GM18508 (cell line): ENCODE results near the gene RPP25.
"Not testable (repeated sequence)": the region's sequence is repeated elsewhere in the genome, so short reads cannot be mapped to it uniquely, and the experiment has no call there.

Experiments used
- ATAC-seq: cut with Tn5 transposase; IDR thresholded peaks from one replicate; pipeline ENCODE4 v1.9.1; 2021; ENCODE audit warnings: moderate number of reproducible peaks; ENCODE audit not compliant: insufficient read depth, unreplicated experiment

Gene RPP25

GRCh38 chr15:74933573-74933972 lies 23.0 kb downstream of the RPP25 start:
- ATAC-seq: no peak

- ATAC-seq: no peak
Measured at GRCh38 chr15:74928771-74929198, 27.8 kb downstream of the RPP25 start.

GRCh38 chr15:74924525-74924924 lies 32.0 kb downstream of the RPP25 start:
- ATAC-seq: no peak

- ATAC-seq: no peak
Measured at GRCh38 chr15:74920456-74920855, 36.1 kb downstream of the RPP25 start.

GRCh38 chr15:74917676-74918075 lies 38.9 kb downstream of the RPP25 start:
- no peak for ATAC-seq

- not testable (repeated sequence) for ATAC-seq
Measured at GRCh38 chr15:74913799-74914198, 42.8 kb downstream of the RPP25 start.

- ATAC-seq: no peak
Measured at GRCh38 chr15:74913041-74913440, 43.5 kb downstream of the RPP25 start.

GRCh38 chr15:74908635-74909034 lies 47.9 kb downstream of the RPP25 start:
- ATAC-seq: no peak

- ATAC-seq: no peak
Measured at GRCh38 chr15:74907163-74907870, 49.3 kb downstream of the RPP25 start.

GRCh38 chr15:74906450-74907162 lies 50.0 kb downstream of the RPP25 start, which contains the start of gene FAM219B:
FAM219B (minus strand) TSS chr15:74906851; CDS start chr15:74906800, 51 bp downstream.
- ATAC-seq: no peak

- no peak for ATAC-seq
Measured at GRCh38 chr15:74906067-74906449, 50.5 kb downstream of the RPP25 start.
